Measurements from ENCODE around the gene KLK14.

KLK14 gene

GRCh38 chr19:51084505-51084904, 1.8 kb upstream of the KLK14 start:
- Histone ChIP-seq H2AFZ (ENCODE audit: low read depth, low read length, severe bottlenecking) (no peak overlapping the region), H3K79me2 (ENCODE audit: insufficient read depth, low read length) (no peaks in the 10 kb centered on the region), H3K9me3 (ENCODE audit: insufficient read depth, low read length) (no peaks in the 10 kb centered on the region), H3K36me3 (ENCODE audit: low read length) (no peaks in the 10 kb centered on the region), H3K27me3 (ENCODE audit: low read length) (no peaks in the 10 kb centered on the region), H4K20me1 (ENCODE audit: low read depth, low read length) (no peaks in the 10 kb centered on the region), H3K27ac (ENCODE audit: low read depth, low read length) (no peak overlapping the region), H3K4me2 (ENCODE audit: low read depth, low read length, poor library complexity, severe bottlenecking) (no peak overlapping the region), H3F3A (ENCODE audit: insufficient read depth) (no peaks in the 10 kb centered on the region), H3K9ac (ENCODE audit: low read length) (no peak overlapping the region), H3K4me3 (ENCODE audit: insufficient read depth, low read length, poor library complexity, severe bottlenecking) (no peak overlapping the region), H3K9me2 (replicated peaks; ENCODE audit: insufficient read depth, low read length) (no peaks in the 10 kb centered on the region)
- TF ChIP-seq CTCF (IDR thresholded peaks at IDR 0.05; ENCODE audit: insufficient read depth, low read length, poor library complexity, severe bottlenecking) (no peak), EZH2phosphoT487 (conservative IDR thresholded peaks at IDR 0.05; ENCODE audit: low read length) (no peak)

GRCh38 chr19:51083783-51084182, 1.1 kb upstream of the KLK14 start:
- H3K9me2 ChIP-seq (replicated peaks; ENCODE audit: insufficient read depth, low read length): no peaks in the 10 kb centered on the region
- H3K27me3 ChIP-seq (ENCODE audit: low read length): no peaks in the 10 kb centered on the region
- TF ChIP-seq CTCF (IDR thresholded peaks at IDR 0.05; ENCODE audit: insufficient read depth, low read length, poor library complexity, severe bottlenecking) (no peak), EZH2phosphoT487 (conservative IDR thresholded peaks at IDR 0.05; ENCODE audit: low read length) (no peak)
- no peaks in the 10 kb centered on the region for H4K20me1 ChIP-seq (ENCODE audit: low read depth, low read length)
- no peak overlapping the region for H3K9ac ChIP-seq (ENCODE audit: low read length)
- no peak overlapping the region for H3K27ac ChIP-seq (ENCODE audit: low read depth, low read length)
- H2AFZ ChIP-seq (ENCODE audit: low read depth, low read length, severe bottlenecking): no peak overlapping the region
- no peaks in the 10 kb centered on the region for H3K36me3 ChIP-seq (ENCODE audit: low read length)
- no peaks in the 10 kb centered on the region for H3K9me3 ChIP-seq (ENCODE audit: insufficient read depth, low read length)
- no peak overlapping the region for H3K4me3 ChIP-seq (ENCODE audit: insufficient read depth, low read length, poor library complexity, severe bottlenecking)
- H3F3A ChIP-seq (ENCODE audit: insufficient read depth): no peaks in the 10 kb centered on the region
- no peak overlapping the region for H3K4me2 ChIP-seq (ENCODE audit: low read depth, low read length, poor library complexity, severe bottlenecking)
- no peaks in the 10 kb centered on the region for H3K79me2 ChIP-seq (ENCODE audit: insufficient read depth, low read length)

- H3K4me3 ChIP-seq (ENCODE audit: insufficient read depth, low read length, poor library complexity, severe bottlenecking): no peak overlapping the region
- H3K4me2 ChIP-seq (ENCODE audit: low read depth, low read length, poor library complexity, severe bottlenecking): no peak overlapping the region
- H3F3A ChIP-seq (ENCODE audit: insufficient read depth): no peaks in the 10 kb centered on the region
- no peak overlapping the region for H3K27ac ChIP-seq (ENCODE audit: low read depth, low read length)
- TF ChIP-seq CTCF (IDR thresholded peaks at IDR 0.05; ENCODE audit: insufficient read depth, low read length, poor library complexity, severe bottlenecking) (no peak), EZH2phosphoT487 (conservative IDR thresholded peaks at IDR 0.05; ENCODE audit: low read length) (no peak)
- no peaks in the 10 kb centered on the region for H3K79me2 ChIP-seq (ENCODE audit: insufficient read depth, low read length)
- H3K27me3 ChIP-seq (ENCODE audit: low read length): no peaks in the 10 kb centered on the region
- no peak overlapping the region for H3K9ac ChIP-seq (ENCODE audit: low read length)
- no peaks in the 10 kb centered on the region for H3K9me2 ChIP-seq (replicated peaks; ENCODE audit: insufficient read depth, low read length)
- H3K9me3 ChIP-seq (ENCODE audit: insufficient read depth, low read length): no peaks in the 10 kb centered on the region
- H2AFZ ChIP-seq (ENCODE audit: low read depth, low read length, severe bottlenecking): no peak overlapping the region
- H3K36me3 ChIP-seq (ENCODE audit: low read length): no peaks in the 10 kb centered on the region
- H4K20me1 ChIP-seq (ENCODE audit: low read depth, low read length): no peaks in the 10 kb centered on the region
Observed at GRCh38 chr19:51083181-51083580, 494 bp upstream of the KLK14 start.
